ENCODE results near the gene PHLPP1.

DNA sequence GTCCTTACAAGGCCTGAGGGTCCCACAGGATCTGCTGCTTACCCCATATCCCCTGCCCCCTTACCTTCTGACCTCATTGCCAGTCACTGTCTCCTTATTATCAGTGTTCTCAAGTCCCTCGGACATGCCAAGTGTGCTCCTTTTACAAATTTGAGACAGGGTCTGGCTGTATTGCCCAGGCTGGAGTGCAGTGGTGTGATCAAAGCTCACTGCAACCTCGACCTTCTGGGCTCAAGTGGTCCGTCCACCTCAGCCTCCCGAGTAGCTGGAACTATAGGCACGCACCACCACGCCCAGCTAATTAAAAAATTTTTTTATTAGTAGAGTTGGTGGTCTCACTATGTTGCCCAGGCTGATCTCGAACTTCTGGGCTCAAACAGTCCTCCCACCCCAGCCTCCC lies 141.0 kb downstream of the PHLPP1 start:
- TF ChIP-seq, protein P1, sequence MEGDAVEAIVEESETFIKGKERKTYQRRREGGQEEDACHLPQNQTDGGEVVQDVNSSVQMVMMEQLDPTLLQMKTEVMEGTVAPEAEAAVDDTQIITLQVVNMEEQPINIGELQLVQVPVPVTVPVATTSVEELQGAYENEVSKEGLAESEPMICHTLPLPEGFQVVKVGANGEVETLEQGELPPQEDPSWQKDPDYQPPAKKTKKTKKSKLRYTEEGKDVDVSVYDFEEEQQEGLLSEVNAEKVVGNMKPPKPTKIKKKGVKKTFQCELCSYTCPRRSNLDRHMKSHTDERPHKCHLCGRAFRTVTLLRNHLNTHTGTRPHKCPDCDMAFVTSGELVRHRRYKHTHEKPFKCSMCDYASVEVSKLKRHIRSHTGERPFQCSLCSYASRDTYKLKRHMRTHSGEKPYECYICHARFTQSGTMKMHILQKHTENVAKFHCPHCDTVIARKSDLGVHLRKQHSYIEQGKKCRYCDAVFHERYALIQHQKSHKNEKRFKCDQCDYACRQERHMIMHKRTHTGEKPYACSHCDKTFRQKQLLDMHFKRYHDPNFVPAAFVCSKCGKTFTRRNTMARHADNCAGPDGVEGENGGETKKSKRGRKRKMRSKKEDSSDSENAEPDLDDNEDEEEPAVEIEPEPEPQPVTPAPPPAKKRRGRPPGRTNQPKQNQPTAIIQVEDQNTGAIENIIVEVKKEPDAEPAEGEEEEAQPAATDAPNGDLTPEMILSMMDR (IDR thresholded peaks at IDR 0.05 in 2 of 3, conservative IDR thresholded peaks at IDR 0.05 in 1 of 3; ENCODE audit: borderline replicate concordance in 1 of 3, insufficient read depth in 1 of 3, low read depth in 2 of 3, low read length in 2 of 3), result no peak
- TF ChIP-seq SIN3A (IDR thresholded peaks at IDR 0.05; ENCODE audit: low read depth) (no peak), EZH2 (IDR thresholded peaks at IDR 0.05) (no peak), POLR2A (IDR thresholded peaks at IDR 0.05; ENCODE audit: borderline replicate concordance, extremely low read depth, insufficient read depth, insufficient read length) (no peak), EGR1 (IDR thresholded peaks at IDR 0.05; ENCODE audit: low read depth) (no peak), ZNF274 (IDR thresholded peaks at IDR 0.05; ENCODE audit: low read depth, low read length) (no peak)

Measured in HCT116 (cell line).